IMR-90 (cell line): ENCODE data around the gene TRAPPC3. TPM values are rescaled to one million over a fixed set of nuclear protein-coding genes. Genes with fewer than 3 reads are reported as not detected.
A peak's percentile ranks its signal among the peaks of the same experiment; 100 is the strongest.

Experiments
- ATAC-seq: fragments of 200-7000 bp; cut with Tn5 transposase; 2 replicates; pipeline ENCODE4 v1.9.1; 2020; ENCODE audit warnings: low read depth, mild to moderate bottlenecking, moderate library complexity
- BruUV-seq: library from RNA; stranded (reverse); fragments of 400-500 nt; replicated peaks from 2 replicates; lab custom pipeline; 2021; lab: Mats Ljungman, UMichigan
- CTCF ChIA-PET: fragments of 300-600 bp; formaldehyde crosslinking; extraction: SDS; loops from one replicate; lab custom pipeline; 2021; ENCODE audit warnings: antibody characterized with exemption; lab: Yijun Ruan, JAX
- POLR2A ChIA-PET: fragments of 300-600 bp; sonication (Branson Sonifier 250); formaldehyde crosslinking; loops from one replicate; lab custom pipeline; 2022; ENCODE audit warnings: antibody characterized with exemption; ENCODE audit not compliant: unreplicated experiment; lab: Charles Lee
- DNase-seq: peaks from one replicate; pipeline ENCODE4 v3.0.0; 2013
- H2AFZ ChIP-seq: replicated peaks from 2 replicates; pipeline ENCODE3; 2013; ENCODE audit warnings: low read length, mild to moderate bottlenecking; ENCODE audit not compliant: poor library complexity
- H2AK5ac ChIP-seq: 2 replicates; pipeline ENCODE4 v1.6.1; 2013; ENCODE audit warnings: low read depth, low read length, inconsistent platforms
- H2AK9ac ChIP-seq: replicated peaks from 2 replicates; pipeline ENCODE3; 2013; ENCODE audit warnings: mild to moderate bottlenecking, low read depth, low read length, moderate library complexity; ENCODE audit not compliant: poor library complexity
- H2BK120ac ChIP-seq: 2 replicates; pipeline ENCODE4 v1.6.1; 2013; ENCODE audit warnings: low read depth, low read length, inconsistent platforms
- H2BK15ac ChIP-seq: 3 replicates; pipeline ENCODE4 v1.6.1; 2013; ENCODE audit warnings: low read depth, low read length, inconsistent platforms
- H2BK20ac ChIP-seq: 2 replicates; pipeline ENCODE4 v1.6.1; 2013; ENCODE audit warnings: low read depth, mild to moderate bottlenecking, inconsistent platforms, low read length, moderate library complexity
- H2BK5ac ChIP-seq: 2 replicates; pipeline ENCODE4 v1.6.1; 2013; ENCODE audit warnings: mild to moderate bottlenecking, low read depth, low read length, inconsistent platforms; ENCODE audit not compliant: poor library complexity, severe bottlenecking
- H3K14ac ChIP-seq: replicated peaks from 2 replicates; pipeline ENCODE4 v1.6.1; 2013; ENCODE audit warnings: low read depth, low read length, inconsistent platforms
- H3K18ac ChIP-seq: 2 replicates; pipeline ENCODE4 v1.6.1; 2013; ENCODE audit warnings: low read depth, low read length, control low read depth
- H3K23ac ChIP-seq: 2 replicates; pipeline ENCODE4 v1.6.1; 2013; ENCODE audit warnings: low read depth, low read length, inconsistent platforms
- H3K27ac ChIP-seq: 2 replicates; pipeline ENCODE4 v1.5.1; 2013; ENCODE audit warnings: mild to moderate bottlenecking, control low read depth, low read length; ENCODE audit not compliant: insufficient read depth
- H3K27me3 ChIP-seq: 2 replicates; pipeline ENCODE4 v1.6.1; 2013; ENCODE audit warnings: low read length; ENCODE audit not compliant: control insufficient read depth, insufficient read depth
- H3K36me3 ChIP-seq: 2 replicates; pipeline ENCODE4 v1.6.1; 2013; ENCODE audit warnings: low read length, mixed read lengths; ENCODE audit not compliant: control insufficient read depth, insufficient read depth
- H3K4ac ChIP-seq: 2 replicates; pipeline ENCODE4 v1.6.1; 2013; ENCODE audit warnings: low read depth, low read length, inconsistent platforms
- H3K4me1 ChIP-seq: 2 replicates; pipeline ENCODE4 v1.6.1; 2013; ENCODE audit warnings: low read length, mixed read lengths; ENCODE audit not compliant: control insufficient read depth, insufficient read depth
- H3K4me2 ChIP-seq: 2 replicates; pipeline ENCODE4 v1.6.1; 2013; ENCODE audit warnings: low read depth, mild to moderate bottlenecking, control low read depth, low read length, moderate library complexity
- H3K4me3 ChIP-seq: 2 replicates; pipeline ENCODE4 v1.5.1; 2013; ENCODE audit warnings: low read depth, mild to moderate bottlenecking, control low read depth, low read length, moderate library complexity; ENCODE audit not compliant: insufficient read depth
- H3K56ac ChIP-seq: 2 replicates; pipeline ENCODE4 v1.6.1; 2013; ENCODE audit warnings: low read length, inconsistent platforms; ENCODE audit not compliant: insufficient read depth; ENCODE audit errors: extremely low read depth
- H3K79me1 ChIP-seq, 2 experiments: 2 replicates each; pipeline ENCODE4 v1.6.1; 2013; ENCODE audit warnings: low read length in 2 of 2, inconsistent platforms in 1 of 2, low read depth in 1 of 2
- H3K9ac ChIP-seq: 2 replicates; pipeline ENCODE4 v1.6.1; 2013; ENCODE audit warnings: low read depth, low read length, control low read depth
- H3K9me1 ChIP-seq: 2 replicates; pipeline ENCODE4 v1.6.1; 2013; ENCODE audit warnings: low read length, inconsistent platforms; ENCODE audit not compliant: insufficient read depth
- H3K9me3 ChIP-seq: 2 replicates; pipeline ENCODE4 v1.6.1; 2013; ENCODE audit warnings: low read length; ENCODE audit not compliant: control insufficient read depth, insufficient read depth
- H4K20me1 ChIP-seq: 2 replicates; pipeline ENCODE4 v1.6.1; 2013; ENCODE audit warnings: low read length, inconsistent platforms; ENCODE audit not compliant: insufficient read depth
- H4K5ac ChIP-seq: 2 replicates; pipeline ENCODE4 v1.6.1; 2013; ENCODE audit warnings: mild to moderate bottlenecking, low read depth, low read length, control low read depth
- H4K8ac ChIP-seq, 2 experiments: 2 replicates each; pipeline ENCODE4 v1.6.1; 2013; ENCODE audit warnings: low read depth in 2 of 2, low read length in 2 of 2, control low read depth in 1 of 2, inconsistent platforms in 1 of 2
- H4K91ac ChIP-seq: 2 replicates; pipeline ENCODE4 v1.6.1; 2013; ENCODE audit warnings: low read depth, low read length, inconsistent platforms; ENCODE audit not compliant: insufficient read depth
- CEBPB ChIP-seq: IDR thresholded peaks from 2 replicates; pipeline ENCODE4 v1.6.1; 2012; ENCODE audit warnings: low read depth, low read length, improper control_type of control experiment
- MAFK ChIP-seq: IDR thresholded peaks from 2 replicates; pipeline ENCODE4 v1.6.1; 2012; ENCODE audit warnings: low read depth, low read length, improper control_type of control experiment
- WGBS, 2 experiments: methylation state at CpG; one replicate each; pipeline versions ENCODE4 v1.1.5 to v1.1.7; 2013; ENCODE audit warnings: missing lambda C conversion rate in 2 of 2; ENCODE audit not compliant: insufficient read length in 1 of 2; ENCODE audit errors: extremely low coverage in 2 of 2; 5-methylcytosine and 5-hydroxymethylcytosine counted together
- dilution Hi-C: fragments of 300-500 bp; cut with HindIII; formaldehyde crosslinking; loops from one replicate; pipeline ENCODE4 v1.14.3; 2018; ENCODE audit warnings: low sequenced_read_pairs; ENCODE audit not compliant: unreplicated experiment
- in situ Hi-C: fragments of 300-500 bp; cut with MboI; formaldehyde crosslinking; loops from 3 replicates; pipeline ENCODE4 v1.14.3; 2019; ENCODE audit warnings: low sequenced_read_pairs, inconsistent platforms, mixed read lengths
- intact Hi-C: fragments of 100-400 bp; cut with micrococcal nuclease; formaldehyde crosslinking; loops from 2 replicates; pipeline ENCODE4 v1.10.0; 2022
- polyA plus RNA-seq, 3 experiments: library from polyadenylated mRNA; depleted of rRNA; stranded (reverse); fragments of >200 nt; gene quantifications; 2 replicates each; pipeline ENCODE4 v1.2.3, GENCODE V29; 2012; ENCODE audit warnings: low replicate concordance in 1 of 3
- total RNA-seq: library from RNA; depleted of rRNA; stranded (reverse); fragments of >200 nt; gene quantifications from 2 replicates; pipeline ENCODE4 v1.2.3, GENCODE V29; 2012

Gene TRAPPC3
- total and polyA plus RNA-seq, 2 of the 4 experiments (the other 2 are of a cell fraction): 76.0 to 77.8 TPM

DNA sequence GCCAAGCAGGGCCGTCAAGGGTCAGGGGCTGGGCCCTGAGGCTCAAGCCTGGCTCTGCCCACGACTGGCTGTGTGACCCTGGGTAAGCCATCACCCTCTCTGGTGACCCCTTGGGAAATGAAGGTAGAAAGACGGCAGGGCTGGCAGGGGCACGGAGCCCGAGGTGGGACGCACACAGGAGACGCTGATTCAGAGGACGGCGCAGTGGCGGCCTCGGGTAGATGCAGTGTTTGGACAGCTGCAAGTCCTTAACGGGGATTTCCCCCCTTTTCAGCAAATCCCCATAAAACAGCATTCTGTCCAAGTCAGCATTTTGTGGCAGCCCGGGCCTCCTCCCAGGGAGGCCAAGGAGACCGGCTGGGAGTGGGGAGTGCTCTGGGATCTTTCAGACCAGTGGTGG is 41.0 kb downstream of the TRAPPC3 start:
- Histone ChIP-seq H3K9me3 (no peaks in the 10 kb centered on the region), H4K8ac (no peak overlapping the region), H3K4me2 (no peak overlapping the region), H3K27ac (no peak overlapping the region), H2AFZ (peak overlapping the region; percentile 8), H2AK9ac (peak overlapping the region; percentile 45), H3K4me1 (peaks cover 2% of the 10 kb centered on the region), H3K23ac (no peak overlapping the region), H3K56ac (no peak overlapping the region), H3K14ac (no peak overlapping the region), H4K20me1 (no peaks in the 10 kb centered on the region), H3K4me3 (no peak overlapping the region), H2BK120ac (peak overlapping the region; percentile 22; the same call in 1 of the 2 replicates), H2BK20ac (0 out of 2 replicates have a peak overlapping the region, but pooled peaks have one; percentile 83), H3K36me3 (no peaks in the 10 kb centered on the region), H2AK5ac (peak overlapping the region; percentile 43; the same call in 1 of the 2 replicates), H2BK5ac (no peak overlapping the region), H4K91ac (no peak overlapping the region; the same call in 1 of the 2 replicates), H4K5ac (no peak overlapping the region), H2BK15ac (no peak overlapping the region), H3K79me1 (no peaks in the 10 kb centered on the region), H3K9ac (no peak overlapping the region), H3K27me3 (no peaks in the 10 kb centered on the region), H3K9me1 (peaks cover 10% of the 10 kb centered on the region), H3K18ac (no peak overlapping the region), H3K4ac (0 out of 2 replicates have a peak overlapping the region, but pooled peaks have one; percentile 3)
- DNase-seq: no peak
- intact Hi-C loops (loop anchor here (10.0 kb wide), 1 partner anchor 106 kb away; no protein-coding TSS in a partner anchor), dilution Hi-C loops (no loop called here), in situ Hi-C loops (loop anchor here (5.0 to 25.0 kb wide), 2 partner anchors 179 to 304 kb away; no protein-coding TSS in a partner anchor)
- ATAC-seq: no peak
- POLR2A ChIA-PET: no interaction called here
- no TSS peak for BruUV-seq
- TF ChIP-seq CEBPB (no peak), MAFK (peak; percentile 51; the same call in 1 of the 2 replicates)
- CTCF ChIA-PET: no interaction called here
- 95% methylated on average over 4 of the region's 14 CpGs; no CpG with 5 or more reads in 1 of the 2 experiments for WGBS, 2 experiments
